OCI-LY7 (cell line): Measurements from ENCODE around the gene VIL1. TPM values are rescaled to one million over a fixed set of nuclear protein-coding genes. Genes with fewer than 3 reads are reported as not detected.

Experiments
- BruUV-seq: library from RNA; stranded (reverse); fragments of 400-500 nt; replicated peaks from 2 replicates; lab custom pipeline; 2021; lab: Mats Ljungman, UMichigan
- CTCF ChIA-PET: fragments of 300-600 bp; sonication (Branson Sonifier 250); formaldehyde crosslinking; loops from one replicate; lab custom pipeline; 2022; ENCODE audit warnings: antibody characterized with exemption; ENCODE audit not compliant: unreplicated experiment; lab: Charles Lee
- POLR2A ChIA-PET: fragments of 300-600 bp; sonication (Branson Sonifier 250); formaldehyde crosslinking; loops from one replicate; lab custom pipeline; 2022; ENCODE audit warnings: antibody characterized with exemption; lab: Charles Lee
- DNase-seq: peaks from one replicate; pipeline ENCODE4 v3.0.0-alpha.2; 2015; ENCODE audit warnings: low spot score
- H2AFZ ChIP-seq: fragments of 200-600 bp; sonication (generic), shearing (Covaris generic); 2 replicates; pipeline ENCODE4 v1.6.1; 2014; ENCODE audit warnings: mild to moderate bottlenecking, antibody characterized with exemption, low read length, moderate library complexity
- H3K27ac ChIP-seq: fragments of 200-600 bp; sonication (generic); 2 replicates; pipeline ENCODE4 v1.5.1; 2014; ENCODE audit warnings: mixed run types, low read depth, mild to moderate bottlenecking, moderate library complexity, low read length, inconsistent platforms; ENCODE audit not compliant: poor library complexity, severe bottlenecking
- H3K36me3 ChIP-seq: fragments of 200-600 bp; sonication (generic); 2 replicates; pipeline ENCODE4 v1.6.1; 2014; ENCODE audit warnings: mild to moderate bottlenecking, antibody characterized with exemption, low read length, moderate library complexity, mixed read lengths; ENCODE audit not compliant: insufficient read depth
- H3K4me1 ChIP-seq: fragments of 200-600 bp; sonication (generic); 2 replicates; pipeline ENCODE4 v1.5.1; 2014; ENCODE audit warnings: mild to moderate bottlenecking, low read length; ENCODE audit not compliant: insufficient read depth, poor library complexity, severe bottlenecking
- H3K4me2 ChIP-seq: fragments of 200-600 bp; sonication (generic); 2 replicates; pipeline ENCODE4 v1.6.1; 2014; ENCODE audit warnings: mild to moderate bottlenecking, low read length
- H3K4me3 ChIP-seq: fragments of 200-600 bp; sonication (generic); 2 replicates; pipeline ENCODE4 v1.5.1; 2014; ENCODE audit warnings: mild to moderate bottlenecking, low read depth, low read length; ENCODE audit not compliant: poor library complexity, severe bottlenecking
- H3K79me2 ChIP-seq: fragments of 200-600 bp; sonication (generic); 2 replicates; pipeline ENCODE4 v1.6.1; 2016; ENCODE audit warnings: low read depth, mild to moderate bottlenecking, low read length, moderate library complexity, mixed read lengths; ENCODE audit not compliant: insufficient read depth
- H3K9me2 ChIP-seq: fragments of 200-600 bp; sonication (generic); 2 replicates; pipeline ENCODE4 v1.6.1; 2016; ENCODE audit warnings: mild to moderate bottlenecking, low read length, mixed read lengths; ENCODE audit not compliant: insufficient read depth
- H3K9me3 ChIP-seq: fragments of 200-600 bp; sonication (generic); 2 replicates; pipeline ENCODE4 v1.6.1; 2014; ENCODE audit warnings: mild to moderate bottlenecking, mixed run types, low read length, mixed read lengths
- H4K20me1 ChIP-seq: fragments of 200-600 bp; sonication (generic); 2 replicates; pipeline ENCODE4 v1.6.1; 2014; ENCODE audit warnings: mild to moderate bottlenecking, antibody characterized with exemption, low read length, moderate library complexity, mixed read lengths; ENCODE audit not compliant: insufficient read depth
- EZH2phosphoT487 ChIP-seq: fragments of 200-600 bp; sonication (generic); IDR thresholded peaks from 2 replicates; pipeline ENCODE4 v1.6.1; 2018; ENCODE audit warnings: low read depth, borderline replicate concordance, mild to moderate bottlenecking, mixed run types, antibody characterized with exemption, low read length, moderate library complexity, mixed read lengths
- intact Hi-C: fragments of 100-400 bp; cut with micrococcal nuclease; formaldehyde crosslinking; loops from one replicate; pipeline ENCODE4 v1.10.0; 2022; ENCODE audit not compliant: unreplicated experiment
- total RNA-seq, 2 experiments: library from RNA; depleted of rRNA in 1 of 2; stranded (reverse); fragments of >200 nt in 1 of 2; shearing (Covaris generic) in 1 of 2; gene quantifications; 2 replicates each; pipeline ENCODE4 v1.2.3, GENCODE V29; 2014 to 2022
- TF ChIP-seq, protein P1 (sequence below): fragments of 200-600 bp; sonication (generic); conservative IDR thresholded peaks from 2 replicates; pipeline ENCODE4 v1.5.1; 2014; ENCODE audit warnings: mild to moderate bottlenecking, antibody characterized with exemption, low read length, moderate library complexity, mixed read lengths

VIL1 gene
- total RNA-seq, 2 experiments from 2014 or later: 0.47 TPM; not detected in 1

DNA sequence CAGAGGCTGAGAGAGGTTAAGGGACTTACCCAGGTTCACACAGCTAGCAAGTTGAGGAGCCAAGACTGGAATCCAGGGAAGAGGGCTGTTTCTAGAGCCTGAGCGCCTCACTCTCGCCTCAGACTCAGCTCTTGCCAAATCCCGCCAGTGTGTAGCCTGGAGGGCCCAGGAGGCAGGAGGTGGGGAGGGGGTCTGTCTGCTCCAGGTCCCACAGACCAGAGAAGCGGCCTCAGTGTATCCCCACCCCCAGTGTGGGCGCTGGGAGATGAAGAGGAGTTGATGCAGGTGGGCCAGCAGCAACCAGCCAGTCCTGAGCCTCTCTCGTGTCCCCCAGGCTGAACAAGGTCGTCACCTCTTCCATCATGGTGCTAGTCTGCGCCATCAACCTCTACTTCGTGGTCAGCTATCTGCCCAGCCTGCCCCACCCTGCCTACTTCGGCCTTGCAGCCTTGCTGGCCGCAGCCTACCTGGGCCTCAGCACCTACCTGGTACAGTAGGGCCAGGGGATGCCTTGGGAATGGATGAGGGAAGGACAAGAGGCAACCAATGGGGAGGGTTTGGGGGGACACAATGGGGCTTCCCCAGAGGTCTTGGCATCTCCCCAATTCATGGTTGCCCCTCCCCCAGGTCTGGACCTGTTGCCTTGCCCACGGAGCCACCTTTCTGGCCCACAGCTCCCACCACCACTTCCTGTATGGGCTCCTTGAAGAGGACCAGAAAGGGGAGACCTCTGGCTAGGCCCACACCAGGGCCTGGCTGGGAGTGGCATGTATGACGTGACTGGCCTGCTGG lies 24.4 kb upstream of the VIL1 start:
- no peak overlapping the region for H3K4me3 ChIP-seq
- no peaks in the 10 kb centered on the region for H3K9me3 ChIP-seq
- H3K27ac ChIP-seq: peak overlapping the region; percentile 87
- peak overlapping the region; percentile 97; the same call in 1 of the 2 replicates for H2AFZ ChIP-seq
- H3K9me2 ChIP-seq: no peaks in the 10 kb centered on the region
- POLR2A ChIA-PET: interaction anchor here (0.6 to 1.6 kb wide), 14 partner anchors 10 to 765 kb away, joined by 3 to 10 read pairs (median 4); partner anchors contain the start of genes AAMP, PNKD and TMBIM1
- H4K20me1 ChIP-seq: no peaks in the 10 kb centered on the region
- BruUV-seq: no TSS peak
- DNase-seq: no peak
- H3K79me2 ChIP-seq: no peaks in the 10 kb centered on the region
- intact Hi-C loops: loop anchor here (5.0 kb wide), 2 partner anchors 37 to 498 kb away; partner anchors contain the start of gene CATIP
- CTCF ChIA-PET: interaction anchor here (0.6 to 1.8 kb wide), 6 partner anchors 9 to 104 kb away, joined by 3 to 6 read pairs (median 4); no protein-coding TSS in a partner anchor
- H3K36me3 ChIP-seq: no peaks in the 10 kb centered on the region
- H3K4me2 ChIP-seq: peak overlapping the region; percentile 79
- peaks cover 44% of the 10 kb centered on the region for H3K4me1 ChIP-seq
- no peak for TF ChIP-seq EZH2phosphoT487
- TF ChIP-seq, protein P1, sequence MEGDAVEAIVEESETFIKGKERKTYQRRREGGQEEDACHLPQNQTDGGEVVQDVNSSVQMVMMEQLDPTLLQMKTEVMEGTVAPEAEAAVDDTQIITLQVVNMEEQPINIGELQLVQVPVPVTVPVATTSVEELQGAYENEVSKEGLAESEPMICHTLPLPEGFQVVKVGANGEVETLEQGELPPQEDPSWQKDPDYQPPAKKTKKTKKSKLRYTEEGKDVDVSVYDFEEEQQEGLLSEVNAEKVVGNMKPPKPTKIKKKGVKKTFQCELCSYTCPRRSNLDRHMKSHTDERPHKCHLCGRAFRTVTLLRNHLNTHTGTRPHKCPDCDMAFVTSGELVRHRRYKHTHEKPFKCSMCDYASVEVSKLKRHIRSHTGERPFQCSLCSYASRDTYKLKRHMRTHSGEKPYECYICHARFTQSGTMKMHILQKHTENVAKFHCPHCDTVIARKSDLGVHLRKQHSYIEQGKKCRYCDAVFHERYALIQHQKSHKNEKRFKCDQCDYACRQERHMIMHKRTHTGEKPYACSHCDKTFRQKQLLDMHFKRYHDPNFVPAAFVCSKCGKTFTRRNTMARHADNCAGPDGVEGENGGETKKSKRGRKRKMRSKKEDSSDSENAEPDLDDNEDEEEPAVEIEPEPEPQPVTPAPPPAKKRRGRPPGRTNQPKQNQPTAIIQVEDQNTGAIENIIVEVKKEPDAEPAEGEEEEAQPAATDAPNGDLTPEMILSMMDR: no peak

DNA sequence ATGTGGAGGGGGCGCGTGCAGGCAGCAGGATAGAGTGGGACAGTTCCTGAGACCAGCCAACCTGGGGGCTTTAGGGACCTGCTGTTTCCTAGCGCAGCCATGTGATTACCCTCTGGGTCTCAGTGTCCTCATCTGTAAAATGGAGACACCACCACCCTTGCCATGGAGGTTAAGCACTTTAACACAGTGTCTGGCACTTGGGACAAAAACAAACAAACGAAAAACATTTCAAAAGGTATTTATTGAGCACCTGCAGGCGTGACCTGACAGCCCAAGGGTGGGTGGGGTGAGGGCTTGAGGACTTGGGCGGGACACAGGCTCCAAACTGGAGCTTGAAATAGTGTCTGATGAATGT lies 23.9 kb upstream of the VIL1 start:
- H3K9me3 ChIP-seq: no peaks in the 10 kb centered on the region
- intact Hi-C loops: loop anchor here (5.0 kb wide), 2 partner anchors 38 to 497 kb away; partner anchors contain the start of gene CATIP
- H4K20me1 ChIP-seq: no peaks in the 10 kb centered on the region
- no peaks in the 10 kb centered on the region for H3K36me3 ChIP-seq
- TF ChIP-seq, protein P1: no peak
- TF ChIP-seq EZH2phosphoT487: no peak
- peak overlapping the region; percentile 88 for H3K4me3 ChIP-seq
- H2AFZ ChIP-seq: peak overlapping the region; percentile 97; the same call in 1 of the 2 replicates
- H3K4me1 ChIP-seq: peaks cover 44% of the 10 kb centered on the region
- H3K9me2 ChIP-seq: no peaks in the 10 kb centered on the region
- peak overlapping the region; percentile 79 for H3K4me2 ChIP-seq
- H3K27ac ChIP-seq: peak overlapping the region; percentile 87
- ChIA-PET POLR2A (interaction anchor here (1.0 to 1.6 kb wide), 3 partner anchors 93 to 125 kb away, joined by 3 to 10 read pairs (median 4); partner anchors contain the start of genes AAMP and PNKD), CTCF (interaction anchor here (1.4 kb wide), 1 partner anchor 11 kb away, joined by 3 read pairs; no protein-coding TSS in a partner anchor)
- no TSS peak for BruUV-seq
- DNase-seq: peak; percentile 25
- peaks cover 2% of the 10 kb centered on the region; the same call in 1 of the 2 replicates for H3K79me2 ChIP-seq
